OCI-LY7 (cell line): ENCODE measurements around the gene BMP3. TPM values are rescaled to one million over a fixed set of nuclear protein-coding genes. Genes with fewer than 3 reads are reported as not detected.

ENCODE experiments used
- BruUV-seq: library from RNA; stranded (reverse); fragments of 400-500 nt; replicated peaks from 2 replicates; lab custom pipeline; 2021; lab: Mats Ljungman, UMichigan
- CTCF ChIA-PET: fragments of 300-600 bp; sonication (Branson Sonifier 250); formaldehyde crosslinking; loops from one replicate; lab custom pipeline; 2022; ENCODE audit warnings: antibody characterized with exemption; ENCODE audit not compliant: unreplicated experiment; lab: Charles Lee
- POLR2A ChIA-PET: fragments of 300-600 bp; sonication (Branson Sonifier 250); formaldehyde crosslinking; loops from one replicate; lab custom pipeline; 2022; ENCODE audit warnings: antibody characterized with exemption; lab: Charles Lee
- DNase-seq: peaks from one replicate; pipeline ENCODE4 v3.0.0-alpha.2; 2015; ENCODE audit warnings: low spot score
- H2AFZ ChIP-seq: fragments of 200-600 bp; sonication (generic), shearing (Covaris generic); 2 replicates; pipeline ENCODE4 v1.6.1; 2014; ENCODE audit warnings: mild to moderate bottlenecking, antibody characterized with exemption, low read length, moderate library complexity
- H3K27ac ChIP-seq: fragments of 200-600 bp; sonication (generic); 2 replicates; pipeline ENCODE4 v1.5.1; 2014; ENCODE audit warnings: mixed run types, low read depth, mild to moderate bottlenecking, moderate library complexity, low read length, inconsistent platforms; ENCODE audit not compliant: poor library complexity, severe bottlenecking
- H3K36me3 ChIP-seq: fragments of 200-600 bp; sonication (generic); 2 replicates; pipeline ENCODE4 v1.6.1; 2014; ENCODE audit warnings: mild to moderate bottlenecking, antibody characterized with exemption, low read length, moderate library complexity, mixed read lengths; ENCODE audit not compliant: insufficient read depth
- H3K4me1 ChIP-seq: fragments of 200-600 bp; sonication (generic); 2 replicates; pipeline ENCODE4 v1.5.1; 2014; ENCODE audit warnings: mild to moderate bottlenecking, low read length; ENCODE audit not compliant: insufficient read depth, poor library complexity, severe bottlenecking
- H3K4me2 ChIP-seq: fragments of 200-600 bp; sonication (generic); 2 replicates; pipeline ENCODE4 v1.6.1; 2014; ENCODE audit warnings: mild to moderate bottlenecking, low read length
- H3K4me3 ChIP-seq: fragments of 200-600 bp; sonication (generic); 2 replicates; pipeline ENCODE4 v1.5.1; 2014; ENCODE audit warnings: mild to moderate bottlenecking, low read depth, low read length; ENCODE audit not compliant: poor library complexity, severe bottlenecking
- H3K79me2 ChIP-seq: fragments of 200-600 bp; sonication (generic); 2 replicates; pipeline ENCODE4 v1.6.1; 2016; ENCODE audit warnings: low read depth, mild to moderate bottlenecking, low read length, moderate library complexity, mixed read lengths; ENCODE audit not compliant: insufficient read depth
- H3K9me2 ChIP-seq: fragments of 200-600 bp; sonication (generic); 2 replicates; pipeline ENCODE4 v1.6.1; 2016; ENCODE audit warnings: mild to moderate bottlenecking, low read length, mixed read lengths; ENCODE audit not compliant: insufficient read depth
- H3K9me3 ChIP-seq: fragments of 200-600 bp; sonication (generic); 2 replicates; pipeline ENCODE4 v1.6.1; 2014; ENCODE audit warnings: mild to moderate bottlenecking, mixed run types, low read length, mixed read lengths
- H4K20me1 ChIP-seq: fragments of 200-600 bp; sonication (generic); 2 replicates; pipeline ENCODE4 v1.6.1; 2014; ENCODE audit warnings: mild to moderate bottlenecking, antibody characterized with exemption, low read length, moderate library complexity, mixed read lengths; ENCODE audit not compliant: insufficient read depth
- EZH2phosphoT487 ChIP-seq: fragments of 200-600 bp; sonication (generic); IDR thresholded peaks from 2 replicates; pipeline ENCODE4 v1.6.1; 2018; ENCODE audit warnings: low read depth, borderline replicate concordance, mild to moderate bottlenecking, mixed run types, antibody characterized with exemption, low read length, moderate library complexity, mixed read lengths
- intact Hi-C: fragments of 100-400 bp; cut with micrococcal nuclease; formaldehyde crosslinking; loops from one replicate; pipeline ENCODE4 v1.10.0; 2022; ENCODE audit not compliant: unreplicated experiment
- total RNA-seq, 2 experiments: library from RNA; depleted of rRNA in 1 of 2; stranded (reverse); fragments of >200 nt in 1 of 2; shearing (Covaris generic) in 1 of 2; gene quantifications; 2 replicates each; pipeline ENCODE4 v1.2.3, GENCODE V29; 2014 to 2022
- TF ChIP-seq, protein P1 (sequence below): fragments of 200-600 bp; sonication (generic); conservative IDR thresholded peaks from 2 replicates; pipeline ENCODE4 v1.5.1; 2014; ENCODE audit warnings: mild to moderate bottlenecking, antibody characterized with exemption, low read length, moderate library complexity, mixed read lengths

The BMP3 gene
- total RNA-seq, 2 experiments from 2014 or later = 45.8 to 55.9 TPM

DNA sequence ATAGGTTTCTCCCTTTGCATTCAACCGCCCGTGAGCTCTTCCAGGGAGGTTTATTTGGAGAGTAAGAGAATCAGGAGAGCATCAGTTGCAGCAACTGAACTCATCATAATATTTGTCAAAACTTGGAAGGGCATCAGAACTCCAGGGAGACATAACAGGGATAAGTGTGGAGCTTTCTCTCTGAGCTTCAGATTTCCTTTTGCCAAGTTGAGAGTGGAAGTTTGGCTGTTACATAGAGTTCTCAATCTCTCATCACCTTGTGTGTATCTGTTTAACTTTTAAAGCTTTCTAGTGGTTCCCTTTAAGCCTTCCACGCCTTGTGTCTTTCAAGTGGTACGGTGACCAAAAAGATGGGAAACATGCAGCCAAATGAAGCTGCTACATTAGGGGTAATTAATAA lies 18.8 kb downstream of the BMP3 start:
- Histone ChIP-seq H3K4me3 (peak overlapping the region; percentile 9), H3K4me2 (peak overlapping the region; percentile 64), H3K9me3 (peaks cover 27% of the 10 kb centered on the region; the same call in 1 of the 2 replicates), H3K9me2 (no peaks in the 10 kb centered on the region), H3K36me3 (peaks cover 83% of the 10 kb centered on the region), H2AFZ (no peak overlapping the region), H3K4me1 (peaks cover 82% of the 10 kb centered on the region), H3K27ac (peak overlapping the region; percentile 95), H4K20me1 (no peaks in the 10 kb centered on the region), H3K79me2 (peaks cover 93% of the 10 kb centered on the region)
- no peak for DNase-seq
- CTCF ChIA-PET = interaction anchor here (1.6 to 1.8 kb wide), 2 partner anchors 11 to 687 kb away, joined by 6 to 8 read pairs; no protein-coding TSS in a partner anchor
- intact Hi-C loops = no loop called here
- POLR2A ChIA-PET = interaction anchor here (0.5 to 18.7 kb wide), 18 partner anchors 14 to 686 kb away, joined by 3 to 358 read pairs (median 4); partner anchors contain the start of gene BMP3
- TF ChIP-seq, protein P1, sequence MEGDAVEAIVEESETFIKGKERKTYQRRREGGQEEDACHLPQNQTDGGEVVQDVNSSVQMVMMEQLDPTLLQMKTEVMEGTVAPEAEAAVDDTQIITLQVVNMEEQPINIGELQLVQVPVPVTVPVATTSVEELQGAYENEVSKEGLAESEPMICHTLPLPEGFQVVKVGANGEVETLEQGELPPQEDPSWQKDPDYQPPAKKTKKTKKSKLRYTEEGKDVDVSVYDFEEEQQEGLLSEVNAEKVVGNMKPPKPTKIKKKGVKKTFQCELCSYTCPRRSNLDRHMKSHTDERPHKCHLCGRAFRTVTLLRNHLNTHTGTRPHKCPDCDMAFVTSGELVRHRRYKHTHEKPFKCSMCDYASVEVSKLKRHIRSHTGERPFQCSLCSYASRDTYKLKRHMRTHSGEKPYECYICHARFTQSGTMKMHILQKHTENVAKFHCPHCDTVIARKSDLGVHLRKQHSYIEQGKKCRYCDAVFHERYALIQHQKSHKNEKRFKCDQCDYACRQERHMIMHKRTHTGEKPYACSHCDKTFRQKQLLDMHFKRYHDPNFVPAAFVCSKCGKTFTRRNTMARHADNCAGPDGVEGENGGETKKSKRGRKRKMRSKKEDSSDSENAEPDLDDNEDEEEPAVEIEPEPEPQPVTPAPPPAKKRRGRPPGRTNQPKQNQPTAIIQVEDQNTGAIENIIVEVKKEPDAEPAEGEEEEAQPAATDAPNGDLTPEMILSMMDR = no peak
- no peak for TF ChIP-seq EZH2phosphoT487
- BruUV-seq = no TSS peak

DNA sequence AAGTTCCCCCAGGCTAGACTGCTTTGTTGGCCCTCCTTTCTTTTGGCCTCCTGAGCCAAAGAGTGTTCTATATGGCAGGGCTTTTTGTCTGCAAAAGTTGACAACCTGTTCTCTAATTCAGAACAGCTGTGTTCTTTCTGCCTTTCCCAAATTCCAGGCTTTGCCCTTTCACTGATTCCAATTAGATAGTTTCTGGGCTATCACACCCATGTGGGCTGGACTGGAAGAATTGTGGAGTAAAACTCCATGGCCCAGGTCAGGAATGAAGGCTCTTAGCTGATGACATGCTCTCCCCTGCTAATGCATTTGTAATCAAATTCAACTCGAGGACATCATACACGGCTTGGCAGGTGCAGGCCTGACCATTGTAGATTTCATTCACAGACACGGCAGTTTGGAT lies 19.4 kb downstream of the BMP3 start:
- Histone ChIP-seq H3K36me3 (peaks cover 83% of the 10 kb centered on the region), H4K20me1 (no peaks in the 10 kb centered on the region), H3K27ac (peak overlapping the region; percentile 95), H3K4me1 (peaks cover 88% of the 10 kb centered on the region), H2AFZ (no peak overlapping the region), H3K9me2 (no peaks in the 10 kb centered on the region), H3K9me3 (peaks cover 27% of the 10 kb centered on the region; the same call in 1 of the 2 replicates), H3K4me3 (peak overlapping the region; percentile 2), H3K4me2 (peak overlapping the region; percentile 64), H3K79me2 (peaks cover 93% of the 10 kb centered on the region)
- intact Hi-C loops = no loop called here
- BruUV-seq = no TSS peak
- ChIA-PET POLR2A (interaction anchor here (0.6 to 18.7 kb wide), 16 partner anchors 8 to 687 kb away, joined by 3 to 358 read pairs (median 6); partner anchors contain the start of gene BMP3), CTCF (interaction anchor here (1.6 to 1.8 kb wide), 2 partner anchors 12 to 687 kb away, joined by 6 to 8 read pairs; no protein-coding TSS in a partner anchor)
- no peak for TF ChIP-seq EZH2phosphoT487
- TF ChIP-seq, protein P1 = no peak
- DNase-seq = peak; percentile 51
